Superior temporal gyrus (tissue), 1 donor: ENCODE measurements around the gene CALN1.

Source experiments
- DNase-seq: peaks from one replicate; pipeline ENCODE4 v3.0.0-alpha.2; 2016; ENCODE audit errors: extremely low spot score

The CALN1 gene

DNA sequence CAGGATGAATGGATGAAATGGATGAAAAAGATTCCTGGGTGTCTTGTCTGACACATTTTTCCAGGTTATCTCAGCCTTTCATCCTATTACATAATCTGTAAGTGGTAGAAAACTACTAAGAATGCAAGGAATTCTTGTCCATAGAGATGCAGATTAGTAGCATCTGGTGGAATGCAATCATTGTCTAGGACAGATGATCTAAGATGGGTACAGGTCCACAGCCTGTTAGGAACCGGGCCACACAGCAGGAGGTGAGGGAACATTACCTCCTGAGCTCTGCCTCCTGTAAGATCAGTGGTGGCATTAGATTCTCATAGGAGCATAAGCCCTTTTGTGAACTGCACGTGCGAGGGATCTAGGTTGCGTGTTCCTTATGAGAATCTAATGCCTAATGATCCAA is 225.0 kb downstream of the CALN1 start:
- no peak for DNase-seq

- no peak for DNase-seq
Observed at GRCh38 chr7:72183835-72184234, 228.3 kb downstream of the CALN1 start.

GRCh38 chr7:72182036-72182435 is 230.1 kb downstream of the CALN1 start:
- DNase-seq, result peak; percentile 46

- DNase-seq, result no peak
Observed at GRCh38 chr7:72176875-72177274, 235.3 kb downstream of the CALN1 start.

- DNase-seq, result no peak
Observed at GRCh38 chr7:72170475-72170874, 241.7 kb downstream of the CALN1 start.

- DNase-seq, result no peak
Observed at GRCh38 chr7:72163271-72163670, 248.9 kb downstream of the CALN1 start.

DNA sequence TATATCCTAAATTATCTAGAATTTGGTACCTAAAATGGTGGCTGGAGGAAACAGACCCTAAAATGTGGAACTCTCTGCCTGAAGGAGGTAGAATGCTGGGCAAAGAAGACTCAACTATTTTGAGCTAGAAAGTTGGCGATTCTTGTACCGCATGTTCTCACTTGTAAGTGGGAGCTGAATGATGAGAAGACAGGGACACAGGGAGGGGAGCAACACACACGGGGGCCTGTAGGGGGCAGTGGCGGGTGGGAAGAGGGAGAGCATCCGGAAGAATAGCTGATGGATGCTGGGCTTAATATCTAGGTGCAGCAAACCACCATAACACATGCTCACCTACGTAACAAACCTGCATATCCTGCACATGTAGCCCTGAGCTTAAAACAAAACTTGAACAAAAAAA is 250.6 kb downstream of the CALN1 start:
- no peak for DNase-seq

DNA sequence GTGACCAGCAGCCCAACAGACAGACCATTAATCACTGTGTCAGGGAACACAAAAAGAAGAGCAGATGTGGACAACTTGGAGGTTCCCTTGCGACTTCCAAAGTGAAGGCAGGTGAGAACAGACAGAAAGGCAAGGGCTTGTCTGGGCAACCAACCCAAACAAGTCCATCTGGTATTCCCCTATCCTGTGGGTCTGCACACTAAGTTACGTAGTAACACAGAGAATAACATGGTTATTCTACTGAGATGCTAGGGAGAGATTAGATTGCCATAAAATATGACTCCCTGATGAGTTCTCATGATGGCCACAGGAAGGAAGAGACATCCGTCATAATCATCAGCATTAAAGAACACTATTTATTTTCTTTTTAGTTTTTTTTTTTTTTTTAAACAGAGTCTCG is 252.2 kb downstream of the CALN1 start:
- no peak for DNase-seq

DNA sequence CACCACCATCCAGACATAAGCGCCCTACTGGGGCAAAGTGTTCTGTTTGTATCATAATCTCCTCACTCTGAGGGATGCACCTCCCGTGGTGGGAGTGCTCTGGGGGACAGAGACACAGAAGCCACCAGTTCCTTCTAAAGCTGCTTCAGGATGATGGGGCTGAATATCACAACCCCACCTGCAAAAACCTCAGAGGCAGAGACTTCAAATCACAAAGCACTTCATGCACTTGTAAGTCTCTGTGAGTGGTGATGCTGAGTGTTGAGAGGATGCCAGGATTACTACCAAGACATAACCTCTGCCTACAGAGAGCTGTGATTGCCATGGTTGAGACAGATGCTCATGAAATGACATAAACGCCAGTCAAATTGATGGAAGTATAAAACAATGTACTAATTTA is 255.5 kb downstream of the CALN1 start:
- no peak for DNase-seq

DNA sequence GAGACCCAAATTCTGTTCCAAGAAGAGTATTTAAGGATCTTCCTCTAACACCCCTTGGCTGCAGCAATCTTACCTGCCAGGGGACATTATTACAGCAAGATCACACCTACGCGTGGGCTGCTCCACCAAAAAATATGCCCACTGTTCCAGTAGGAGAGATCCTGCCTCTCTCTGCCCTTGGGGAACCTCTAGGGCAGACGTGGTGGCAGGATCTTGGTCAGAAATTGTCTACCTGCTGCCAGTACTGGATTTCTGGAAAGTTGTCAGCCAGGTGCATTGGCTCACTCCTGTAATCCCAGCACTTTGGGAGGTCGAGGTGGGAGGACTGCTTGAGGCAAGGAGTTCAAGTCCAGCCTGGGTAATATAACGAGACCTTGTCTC is 259.0 kb downstream of the CALN1 start:
- no peak for DNase-seq

DNA sequence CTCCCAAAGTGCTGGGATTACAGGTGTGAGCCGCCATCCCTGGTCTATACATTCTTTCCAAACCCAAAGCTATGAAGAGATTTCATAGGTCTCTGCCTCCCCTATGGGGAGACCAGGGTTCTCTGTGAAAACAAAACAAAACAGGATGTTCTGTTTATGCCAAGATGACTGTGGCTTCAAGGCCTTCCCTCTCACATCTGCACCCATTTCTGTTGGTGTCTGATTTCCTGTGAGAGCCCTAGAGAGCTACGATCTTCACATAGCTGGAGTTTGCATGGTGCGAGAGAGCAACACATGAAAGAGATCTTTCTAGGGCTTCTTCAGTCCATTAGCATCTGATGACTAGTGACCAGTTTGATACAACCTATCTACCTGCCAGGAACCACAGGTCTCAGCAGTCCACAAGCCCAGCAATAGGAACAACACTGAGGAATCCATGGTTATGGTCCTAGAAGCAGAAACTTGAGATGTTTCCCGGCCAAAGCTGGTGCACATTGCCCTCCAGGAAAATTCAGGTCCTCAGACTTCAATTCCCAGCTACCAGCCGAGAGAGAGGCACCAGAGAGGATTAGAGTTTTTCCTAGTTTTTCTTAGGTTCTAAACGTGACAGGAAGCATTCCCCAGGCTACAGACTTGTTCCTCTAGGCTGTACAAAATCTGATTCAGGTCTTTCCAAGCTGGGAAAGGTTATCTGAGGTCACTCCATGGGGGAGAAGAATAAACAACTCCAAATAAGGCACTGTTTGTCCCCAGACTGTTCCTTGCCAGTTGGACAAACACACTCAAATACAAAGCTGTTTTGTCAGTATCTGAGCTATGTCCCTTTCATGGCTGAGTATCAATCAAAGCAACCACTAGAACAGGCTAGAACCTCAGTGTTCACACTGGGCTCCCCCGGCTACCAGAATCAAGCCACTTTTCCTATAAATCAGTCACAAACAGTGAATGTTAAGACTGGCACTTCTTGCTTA is 259.7 kb downstream of the CALN1 start:
- DNase-seq, result peak; percentile 98

DNA sequence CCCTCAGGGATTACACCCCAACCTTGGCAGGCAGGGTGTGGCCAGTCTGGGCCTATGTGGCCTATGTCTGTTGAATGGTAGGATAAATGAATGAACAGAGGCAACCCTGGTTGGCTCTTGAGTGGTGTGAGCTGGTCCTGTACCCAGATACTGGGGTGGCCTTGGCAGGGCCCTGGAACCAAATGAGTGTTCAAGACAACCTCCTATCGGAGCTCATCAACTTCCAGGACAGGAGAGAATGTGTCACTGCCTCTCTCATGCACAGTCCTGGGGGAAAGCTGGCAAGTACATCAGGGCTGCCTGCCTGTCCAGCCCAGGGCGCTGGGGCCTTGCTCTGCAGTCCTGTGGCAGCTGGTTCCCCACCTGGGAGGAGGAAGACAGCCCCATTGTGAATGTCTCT is 271.6 kb downstream of the CALN1 start:
- DNase-seq, result no peak

- no peak for DNase-seq
Observed at GRCh38 chr7:72127136-72127535, 285.0 kb downstream of the CALN1 start.

- no peak for DNase-seq
Observed at GRCh38 chr7:72123913-72124312, 288.2 kb downstream of the CALN1 start.

- DNase-seq, result no peak
Observed at GRCh38 chr7:72118366-72118765, 293.8 kb downstream of the CALN1 start.

DNA sequence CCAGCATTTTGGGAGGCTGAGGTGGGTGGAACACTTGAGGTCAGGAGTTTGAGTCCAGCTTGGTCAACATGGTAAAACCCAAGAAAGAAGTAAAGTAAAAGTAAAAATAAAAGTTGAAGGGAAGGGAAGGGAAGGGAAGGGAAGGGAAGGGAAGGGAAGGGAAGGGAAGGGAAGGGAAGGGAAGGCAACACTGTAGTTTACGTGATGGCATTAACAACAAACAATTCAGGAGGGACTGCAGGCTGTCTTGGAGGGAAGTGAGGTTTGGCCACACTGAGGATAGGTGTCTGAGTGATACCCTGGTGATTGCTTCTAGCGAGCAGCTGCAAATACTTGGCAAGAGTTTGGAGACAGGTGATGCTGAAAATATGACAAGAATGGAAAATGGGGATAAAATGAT is 298.0 kb downstream of the CALN1 start:
- DNase-seq, result no peak

- DNase-seq, result no peak
Observed at GRCh38 chr7:72112992-72113391, 299.1 kb downstream of the CALN1 start.

DNA sequence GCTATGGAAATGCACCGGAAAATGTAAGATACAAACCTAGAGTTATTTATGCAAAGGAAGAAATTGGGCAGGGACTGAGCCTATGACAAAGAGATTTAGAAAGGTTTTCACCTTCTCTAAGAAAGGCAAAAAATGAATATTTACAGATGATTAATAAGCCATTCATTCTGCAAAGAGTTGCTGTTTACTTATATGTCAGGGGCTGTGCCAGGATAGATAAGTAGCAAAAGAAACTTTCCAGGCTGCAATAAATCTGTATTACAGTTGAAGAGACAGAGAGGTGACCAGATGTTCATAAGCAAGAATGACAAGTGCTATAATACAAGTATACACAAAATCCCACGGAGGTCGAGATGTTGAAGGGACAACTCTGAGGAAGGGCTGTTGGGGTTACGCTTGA is 299.6 kb downstream of the CALN1 start:
- no peak for DNase-seq

GRCh38 chr7:72111086-72111485 is 301.1 kb downstream of the CALN1 start:
- no peak for DNase-seq

DNA sequence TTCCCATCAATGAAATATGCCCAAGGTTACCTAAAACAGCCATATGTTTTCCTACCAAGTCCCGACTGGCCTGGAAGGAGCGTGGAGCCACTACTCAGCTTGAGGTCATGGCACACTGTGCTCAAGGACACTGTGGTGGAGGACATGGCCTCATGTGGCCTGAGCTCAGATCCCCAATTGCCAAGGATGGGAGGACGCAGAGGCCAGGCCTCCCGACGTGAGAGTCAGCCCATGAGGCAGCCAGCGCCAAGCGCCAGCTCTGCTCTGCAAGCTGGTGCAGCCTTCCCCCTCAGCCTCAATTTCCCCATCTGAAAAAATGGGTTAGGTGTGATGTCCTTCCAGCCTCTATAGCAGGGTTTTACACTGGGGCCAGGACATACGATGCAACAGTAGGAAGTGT is 302.6 kb downstream of the CALN1 start:
- DNase-seq, result no peak

DNA sequence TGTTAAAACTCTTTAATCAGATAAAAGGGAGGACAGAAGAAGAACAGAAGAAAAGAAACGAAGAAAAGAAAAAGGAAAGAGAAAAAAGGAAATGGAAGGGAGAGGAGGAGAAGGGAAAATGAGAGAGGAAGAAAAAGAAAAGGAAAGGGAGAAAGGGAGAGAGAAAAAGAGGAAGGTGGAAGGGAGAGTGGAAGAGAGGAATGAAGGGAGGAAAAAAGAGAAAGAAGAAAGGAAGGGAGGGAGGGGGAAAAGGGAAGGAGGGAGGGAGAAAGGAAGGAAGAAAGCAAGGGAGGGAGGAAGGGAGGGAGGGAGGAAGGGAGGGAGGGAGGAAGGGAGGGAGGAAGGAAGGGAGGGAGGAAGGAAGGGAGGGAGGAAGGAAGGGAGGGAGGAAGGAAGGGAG is 305.7 kb downstream of the CALN1 start:
- no peak for DNase-seq

DNA sequence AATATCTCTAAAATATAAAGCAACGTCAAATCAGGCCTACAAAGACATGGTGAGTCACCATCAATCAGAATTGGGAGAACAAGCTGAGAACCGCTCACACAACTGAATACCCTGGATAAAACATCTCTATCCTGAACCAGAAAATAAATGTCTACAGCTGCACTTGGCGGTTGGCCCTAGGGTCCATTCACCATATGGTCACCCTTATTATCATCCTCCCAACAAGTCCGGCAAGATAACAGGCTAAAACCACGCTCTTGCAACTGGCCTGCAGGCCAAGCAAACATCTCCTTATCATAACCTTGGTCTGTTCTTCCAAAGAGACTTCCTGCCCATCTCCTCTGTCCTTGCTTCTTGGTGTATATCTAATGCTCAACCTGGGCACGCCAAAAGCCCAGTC is 310.7 kb downstream of the CALN1 start:
- no peak for DNase-seq

- DNase-seq, result no peak
Observed at GRCh38 chr7:72099784-72100183, 312.4 kb downstream of the CALN1 start.
